Measurements from ENCODE around the gene ENOX1. TPM values are rescaled to one million over a fixed set of nuclear protein-coding genes. Genes with fewer than 3 reads are reported as not detected.

ENOX1 gene
- polyA plus RNA-seq, 2 of the 4 experiments (the other 2 are of a cell fraction): 0.28 to 0.41 TPM

- TF ChIP-seq HMGXB4 (CRISPR knock-in tag; IDR thresholded peaks at IDR 0.05; ENCODE audit: borderline replicate concordance) (no peak), NR3C1 (IDR thresholded peaks at IDR 0.05) (no peak), SREBF2 (IDR thresholded peaks at IDR 0.05) (no peak), CHD2 (IDR thresholded peaks at IDR 0.05; ENCODE audit: low read length, partially characterized antibody) (no peak), RCOR1 (IDR thresholded peaks at IDR 0.05; ENCODE audit: low read depth, low read length) (no peak), CHD4 (IDR thresholded peaks at IDR 0.05; ENCODE audit: borderline replicate concordance) (no peak), EHF (CRISPR knock-in tag; IDR thresholded peaks at IDR 0.05) (no peak)
Measured at GRCh38 chr13:43665388-43665787, 121.4 kb downstream of the ENOX1 start (continued).

GRCh38 chr13:43664700-43665191 lies 122.0 kb downstream of the ENOX1 start:
- H3K9me3 ChIP-seq: no peaks in the 10 kb centered on the region
- ChIA-PET CTCF (no interaction called here), POLR2A (no interaction called here)
- FAIRE-seq (no peak), ATAC-seq (no peak), DNase-seq (ENCODE audit: low read depth in 1 of 2, low spot score in 1 of 2) (peak in 1 of 2 experiments; percentile 4)
- H3K4me1 ChIP-seq: no peaks in the 10 kb centered on the region
- H3K4me3 ChIP-seq: no peak overlapping the region
- TF ChIP-seq FOXS1 (CRISPR knock-in tag; IDR thresholded peaks at IDR 0.05) (no peak), JUN (IDR thresholded peaks at IDR 0.05) (no peak), NPAS2 (CRISPR knock-in tag; IDR thresholded peaks at IDR 0.05; ENCODE audit: borderline replicate concordance) (no peak), FOSB (CRISPR knock-in tag; IDR thresholded peaks at IDR 0.05) (no peak), EHF (CRISPR knock-in tag; IDR thresholded peaks at IDR 0.05) (no peak)
- no peak overlapping the region for H3K4me2 ChIP-seq
- 10% methylated on average over 1 of the region's 1 CpG for WGBS (ENCODE audit: missing lambda C conversion rate)
- no peak overlapping the region for H3K27ac ChIP-seq

DNA sequence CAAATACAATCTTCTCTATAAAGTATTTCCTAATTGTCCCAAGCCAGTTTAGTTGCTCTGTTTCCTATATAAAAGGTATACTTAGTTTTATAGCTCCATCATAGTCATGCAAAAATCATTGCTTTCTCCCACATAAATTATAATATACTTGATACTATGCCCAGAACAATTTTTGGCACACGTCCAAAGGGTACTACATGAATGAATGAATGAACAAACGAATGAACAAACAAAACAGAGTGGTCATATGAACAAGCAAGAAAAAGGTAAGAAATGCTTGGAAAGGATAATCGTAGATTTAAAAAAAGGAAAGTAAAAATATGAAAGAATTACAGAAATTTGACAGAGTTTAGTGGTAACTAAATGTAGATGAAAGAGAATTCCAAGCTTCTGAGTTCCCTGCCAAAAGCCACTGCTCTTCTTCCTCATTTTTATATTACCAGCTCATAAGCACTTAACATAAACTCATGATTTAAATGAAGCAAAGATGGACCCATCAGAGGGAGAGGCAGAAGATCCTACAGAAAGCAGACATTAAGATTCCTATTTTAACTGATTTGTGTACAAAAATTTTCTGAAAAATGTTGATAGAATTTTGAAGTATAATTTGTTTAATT lies 123.2 kb downstream of the ENOX1 start:
- ATAC-seq (no peak), FAIRE-seq (no peak), DNase-seq (ENCODE audit: low read depth in 1 of 2, low spot score in 1 of 2) (no peak)
- Histone ChIP-seq H3K4me1 (no peaks in the 10 kb centered on the region), H3K4me3 (no peak overlapping the region), H3K4me2 (no peak overlapping the region), H3K9me3 (no peaks in the 10 kb centered on the region), H3K27ac (no peak overlapping the region)
- TF ChIP-seq HOXA7 (CRISPR knock-in tag; IDR thresholded peaks at IDR 0.05) (no peak), GATA3 (IDR thresholded peaks at IDR 0.05; ENCODE audit: borderline replicate concordance) (no peak), ZC3H11A (IDR thresholded peaks at IDR 0.05) (no peak), KDM5A (IDR thresholded peaks at IDR 0.05) (no peak), CHD4 (IDR thresholded peaks at IDR 0.05; ENCODE audit: borderline replicate concordance) (no peak), ZFP36 (IDR thresholded peaks at IDR 0.05; ENCODE audit: borderline replicate concordance, partially characterized antibody) (no peak), CBX8 (IDR thresholded peaks at IDR 0.05) (no peak), CEBPB (IDR thresholded peaks at IDR 0.05) (no peak), HDAC2 (IDR thresholded peaks at IDR 0.05) (no peak), EHF (CRISPR knock-in tag; IDR thresholded peaks at IDR 0.05) (no peak), PHF8 (IDR thresholded peaks at IDR 0.05; ENCODE audit: borderline replicate concordance, low read depth) (no peak), ZSCAN20 (CRISPR knock-in tag; IDR thresholded peaks at IDR 0.05) (no peak), POLR2AphosphoS2 (conservative IDR thresholded peaks at IDR 0.05; ENCODE audit: low read length) (no peak), KDM1A (IDR thresholded peaks at IDR 0.05; ENCODE audit: low read depth) (no peak), HMGXB4 (CRISPR knock-in tag; IDR thresholded peaks at IDR 0.05; ENCODE audit: borderline replicate concordance) (no peak), EP300 (IDR thresholded peaks at IDR 0.05) (no peak), SREBF2 (IDR thresholded peaks at IDR 0.05) (no peak), FOSL2 (IDR thresholded peaks at IDR 0.05) (no peak), FOSL2 (CRISPR knock-in tag; IDR thresholded peaks at IDR 0.05) (no peak)
- TF ChIP-seq, protein P1, sequence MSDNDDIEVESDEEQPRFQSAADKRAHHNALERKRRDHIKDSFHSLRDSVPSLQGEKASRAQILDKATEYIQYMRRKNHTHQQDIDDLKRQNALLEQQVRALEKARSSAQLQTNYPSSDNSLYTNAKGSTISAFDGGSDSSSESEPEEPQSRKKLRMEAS (IDR thresholded peaks at IDR 0.05): no peak
- POLR2A ChIA-PET: no interaction called here
- 32% methylated on average over 3 of the region's 3 CpGs for WGBS (ENCODE audit: missing lambda C conversion rate)
- CTCF ChIA-PET: no interaction called here
